HepG2 (cell line): Measurements from ENCODE around the gene TCFL5. TPM values are rescaled to one million over a fixed set of nuclear protein-coding genes. Genes with fewer than 3 reads are reported as not detected.

Experiments
- ARNTL ChIP-seq: sonication (generic); formaldehyde crosslinking; IDR thresholded peaks from 2 replicates; pipeline ENCODE4 v1.4.0; 2020; ENCODE audit warnings: mild to moderate bottlenecking, missing genetic modification reagents
- NFATC3 ChIP-seq: sonication (generic); formaldehyde crosslinking; IDR thresholded peaks from 2 replicates; pipeline ENCODE4 v1.5.1; 2020; ENCODE audit warnings: mild to moderate bottlenecking, missing genetic modification reagents
- PHF20 ChIP-seq: sonication (generic); formaldehyde crosslinking; IDR thresholded peaks from 2 replicates; pipeline ENCODE4 v1.5.0; 2020; ENCODE audit warnings: mild to moderate bottlenecking, missing genetic modification reagents
- SAP130 ChIP-seq: IDR thresholded peaks from 2 replicates; pipeline ENCODE4 v1.6.1; 2016; ENCODE audit warnings: low read depth
- SMARCE1 ChIP-seq: fragments of 450-650 bp; IDR thresholded peaks from 2 replicates; pipeline ENCODE4 v1.6.1; 2017; ENCODE audit warnings: borderline replicate concordance
- SNAPC2 ChIP-seq: sonication (generic); formaldehyde crosslinking; IDR thresholded peaks from 2 replicates; pipeline ENCODE4 v1.8.1; 2022; ENCODE audit warnings: mild to moderate bottlenecking, missing genetic modification reagents
- ZBTB20 ChIP-seq: sonication (generic); formaldehyde crosslinking; IDR thresholded peaks from 2 replicates; pipeline ENCODE4 v1.8.1; 2023; ENCODE audit warnings: missing genetic modification reagents, low read depth, mild to moderate bottlenecking, borderline replicate concordance
- ZFP62 ChIP-seq: sonication (generic); formaldehyde crosslinking; IDR thresholded peaks from 2 replicates; pipeline ENCODE4 v1.4.0; 2020; ENCODE audit warnings: missing genetic modification reagents
- ZFY ChIP-seq: sonication (generic); formaldehyde crosslinking; IDR thresholded peaks from 2 replicates; pipeline ENCODE4 v1.4.0; 2020; ENCODE audit warnings: missing genetic modification reagents
- ZIK1 ChIP-seq: sonication (generic); formaldehyde crosslinking; IDR thresholded peaks from 2 replicates; pipeline ENCODE4 v1.5.0; 2020; ENCODE audit warnings: mild to moderate bottlenecking, low read depth, missing genetic modification reagents, borderline replicate concordance
- ZNF253 ChIP-seq: sonication (generic); formaldehyde crosslinking; IDR thresholded peaks from 2 replicates; pipeline ENCODE4 v1.8.0; 2022; ENCODE audit warnings: mild to moderate bottlenecking, missing genetic modification reagents, borderline replicate concordance
- ZNF331 ChIP-seq: sonication (generic); formaldehyde crosslinking; IDR thresholded peaks from 2 replicates; pipeline ENCODE4 v1.4.0; 2020; ENCODE audit warnings: missing genetic modification reagents
- ZNF337 ChIP-seq: sonication (generic); formaldehyde crosslinking; IDR thresholded peaks from 2 replicates; pipeline ENCODE4 v1.5.1; 2020; ENCODE audit warnings: missing genetic modification reagents, low read depth, mild to moderate bottlenecking, borderline replicate concordance
- polyA plus RNA-seq, 8 experiments: library from polyadenylated mRNA; depleted of rRNA in 3 of 8; stranded (reverse) in 7 of 8; unstranded in 1 of 8; fragments of >200 nt; fragmentation: Illumina TruSeq in 4 of 8; extraction: Trizol in 4 of 8; gene quantifications; 2 replicates each; pipeline versions ENCODE4 v1.2.1 to v1.2.3, GENCODE V29; 2011 to 2016; ENCODE audit warnings: low read depth in 4 of 8, missing spikeins in 1 of 8, mixed read lengths in 1 of 8; ENCODE audit not compliant: insufficient read depth in 1 of 8
- total RNA-seq, 5 experiments: library from RNA; depleted of rRNA; stranded (reverse); fragments of >200 nt; fragmentation: Illumina TruSeq; extraction: Trizol; gene quantifications; 2 replicates each; pipeline ENCODE4 v1.2.3, GENCODE V29; 2016; ENCODE audit warnings: low read depth in 1 of 5
- TF ChIP-seq, protein P1 (sequence below): sonication (generic); formaldehyde crosslinking; IDR thresholded peaks from one replicate; pipeline ENCODE4 v1.5.1; 2020; ENCODE audit warnings: mild to moderate bottlenecking, missing genetic modification reagents; ENCODE audit errors: not compliant biosample characterization
- TF ChIP-seq, protein P2 (sequence below): sonication (generic); formaldehyde crosslinking; IDR thresholded peaks from 2 replicates; pipeline ENCODE4 v1.8.0; 2022; ENCODE audit warnings: mild to moderate bottlenecking, missing genetic modification reagents; ENCODE audit not compliant: insufficient replicate concordance
- TF ChIP-seq, protein P3 (sequence below): sonication (generic); formaldehyde crosslinking; IDR thresholded peaks from 2 replicates; pipeline ENCODE4 v1.4.0; 2020; ENCODE audit warnings: mild to moderate bottlenecking, missing genetic modification reagents

TCFL5 gene
- total and polyA plus RNA-seq, 2 of the 13 experiments (the other 11 are each of a cell fraction or from before 2014, with no cell fraction given): 14.8 to 20.0 TPM

DNA sequence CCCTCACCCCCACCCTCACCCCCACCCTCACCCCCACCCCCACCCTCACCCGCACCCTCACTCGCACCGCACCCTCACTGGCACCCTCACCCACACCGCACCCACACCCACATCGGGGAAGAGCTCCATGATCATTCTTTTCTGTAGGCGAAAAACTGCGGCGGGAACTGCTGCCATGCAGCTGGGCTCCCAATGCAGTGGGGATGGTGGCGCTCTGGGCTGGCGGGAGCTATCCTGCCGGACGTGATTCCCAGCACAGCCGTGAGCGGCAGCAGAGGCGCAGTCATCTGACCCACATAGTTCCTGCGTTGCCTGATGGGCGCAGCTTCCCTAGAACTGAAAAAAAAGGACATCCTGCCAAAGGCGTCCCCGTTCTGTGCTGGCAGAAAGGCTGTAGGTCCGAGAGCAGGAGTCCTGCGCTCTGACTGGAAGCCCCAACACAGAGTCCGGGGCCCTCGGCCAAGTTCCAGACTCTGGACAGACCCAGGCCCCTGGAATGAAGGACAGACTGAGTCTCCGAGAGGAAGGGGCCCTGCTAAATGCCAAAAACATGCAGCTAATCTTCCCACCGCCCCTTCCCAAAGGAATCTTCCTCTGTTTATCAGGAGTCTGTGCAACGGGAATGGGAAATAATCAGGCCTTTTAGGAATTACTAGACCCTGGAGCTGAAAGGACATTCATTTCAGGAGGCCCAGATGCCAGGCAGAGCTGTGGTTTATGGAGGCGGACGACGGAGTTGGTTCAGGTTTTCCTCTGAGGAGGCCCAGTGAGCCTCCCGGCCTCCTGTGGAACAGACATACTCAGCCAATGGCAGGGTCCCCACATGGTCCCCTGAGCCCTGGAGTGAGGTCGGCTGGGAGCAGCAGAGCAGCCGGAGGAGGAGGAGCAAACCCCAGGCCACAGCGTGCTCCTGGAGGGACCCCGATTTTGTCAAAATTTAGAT, 14.1 kb upstream of the TCFL5 start (continued):
- TF ChIP-seq, protein P1, sequence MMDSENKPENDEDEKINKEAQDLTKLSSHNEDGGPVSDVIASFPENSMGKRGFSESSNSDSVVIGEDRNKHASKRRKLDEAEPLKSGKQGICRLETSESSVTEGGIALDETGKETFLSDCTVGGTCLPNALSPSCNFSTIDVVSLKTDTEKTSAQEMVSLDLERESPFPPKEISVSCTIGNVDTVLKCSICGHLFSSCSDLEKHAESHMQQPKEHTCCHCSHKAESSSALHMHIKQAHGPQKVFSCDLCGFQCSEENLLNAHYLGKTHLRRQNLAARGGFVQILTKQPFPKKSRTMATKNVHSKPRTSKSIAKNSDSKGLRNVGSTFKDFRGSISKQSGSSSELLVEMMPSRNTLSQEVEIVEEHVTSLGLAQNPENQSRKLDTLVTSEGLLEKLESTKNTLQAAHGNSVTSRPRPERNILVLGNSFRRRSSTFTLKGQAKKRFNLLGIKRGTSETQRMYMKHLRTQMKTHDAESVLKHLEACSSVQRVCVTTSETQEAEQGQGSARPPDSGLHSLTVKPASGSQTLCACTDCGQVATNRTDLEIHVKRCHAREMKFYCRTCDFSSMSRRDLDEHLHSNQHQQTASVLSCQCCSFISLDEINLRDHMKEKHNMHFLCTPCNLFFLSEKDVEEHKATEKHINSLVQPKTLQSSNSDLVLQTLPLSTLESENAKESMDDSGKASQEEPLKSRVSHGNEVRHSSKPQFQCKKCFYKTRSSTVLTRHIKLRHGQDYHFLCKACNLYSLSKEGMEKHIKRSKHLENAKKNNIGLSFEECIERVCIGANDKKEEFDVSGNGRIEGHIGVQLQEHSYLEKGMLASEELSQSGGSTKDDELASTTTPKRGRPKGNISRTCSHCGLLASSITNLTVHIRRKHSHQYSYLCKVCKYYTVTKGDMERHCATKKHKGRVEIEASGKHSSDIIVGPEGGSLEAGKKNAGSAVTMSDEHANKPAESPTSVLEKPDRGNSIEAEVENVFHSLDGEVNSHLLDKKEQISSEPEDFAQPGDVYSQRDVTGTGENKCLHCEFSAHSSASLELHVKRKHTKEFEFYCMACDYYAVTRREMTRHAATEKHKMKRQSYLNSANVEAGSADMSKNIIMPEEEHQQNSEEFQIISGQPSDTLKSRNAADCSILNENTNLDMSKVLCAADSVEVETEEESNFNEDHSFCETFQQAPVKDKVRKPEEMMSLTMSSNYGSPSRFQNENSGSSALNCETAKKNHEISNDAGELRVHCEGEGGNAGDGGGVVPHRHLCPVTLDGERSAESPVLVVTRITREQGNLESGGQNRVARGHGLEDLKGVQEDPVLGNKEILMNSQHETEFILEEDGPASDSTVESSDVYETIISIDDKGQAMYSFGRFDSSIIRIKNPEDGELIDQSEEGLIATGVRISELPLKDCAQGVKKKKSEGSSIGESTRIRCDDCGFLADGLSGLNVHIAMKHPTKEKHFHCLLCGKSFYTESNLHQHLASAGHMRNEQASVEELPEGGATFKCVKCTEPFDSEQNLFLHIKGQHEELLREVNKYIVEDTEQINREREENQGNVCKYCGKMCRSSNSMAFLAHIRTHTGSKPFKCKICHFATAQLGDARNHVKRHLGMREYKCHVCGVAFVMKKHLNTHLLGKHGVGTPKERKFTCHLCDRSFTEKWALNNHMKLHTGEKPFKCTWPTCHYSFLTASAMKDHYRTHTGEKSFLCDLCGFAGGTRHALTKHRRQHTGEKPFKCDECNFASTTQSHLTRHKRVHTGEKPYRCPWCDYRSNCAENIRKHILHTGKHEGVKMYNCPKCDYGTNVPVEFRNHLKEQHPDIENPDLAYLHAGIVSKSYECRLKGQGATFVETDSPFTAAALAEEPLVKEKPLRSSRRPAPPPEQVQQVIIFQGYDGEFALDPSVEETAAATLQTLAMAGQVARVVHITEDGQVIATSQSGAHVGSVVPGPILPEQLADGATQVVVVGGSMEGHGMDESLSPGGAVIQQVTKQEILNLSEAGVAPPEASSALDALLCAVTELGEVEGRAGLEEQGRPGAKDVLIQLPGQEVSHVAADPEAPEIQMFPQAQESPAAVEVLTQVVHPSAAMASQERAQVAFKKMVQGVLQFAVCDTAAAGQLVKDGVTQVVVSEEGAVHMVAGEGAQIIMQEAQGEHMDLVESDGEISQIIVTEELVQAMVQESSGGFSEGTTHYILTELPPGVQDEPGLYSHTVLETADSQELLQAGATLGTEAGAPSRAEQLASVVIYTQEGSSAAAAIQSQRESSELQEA (CRISPR knock-in tag): peak; percentile 15
- TF ChIP-seq ZNF331 (CRISPR knock-in tag) (peak; percentile 45; the same call in 1 of the 2 replicates), ZNF253 (CRISPR knock-in tag) (no peak), ZBTB20 (CRISPR knock-in tag) (peak; percentile 56; the same call in 1 of the 2 replicates), SAP130 (peak; percentile 87), ARNTL (CRISPR knock-in tag) (no peak; the same call in 1 of the 2 replicates), SNAPC2 (CRISPR knock-in tag) (no peak), SMARCE1 (no peak), NFATC3 (no peak), PHF20 (CRISPR knock-in tag) (0 out of 2 replicates have a peak, but pooled peaks have one; percentile 24), ZFP62 (CRISPR knock-in tag) (no peak), ZIK1 (CRISPR knock-in tag) (peak; percentile 48; the same call in 1 of the 2 replicates), ZNF337 (CRISPR knock-in tag) (no peak), ZFY (CRISPR knock-in tag) (peak; percentile 40; the same call in 1 of the 2 replicates)
- TF ChIP-seq, protein P2, sequence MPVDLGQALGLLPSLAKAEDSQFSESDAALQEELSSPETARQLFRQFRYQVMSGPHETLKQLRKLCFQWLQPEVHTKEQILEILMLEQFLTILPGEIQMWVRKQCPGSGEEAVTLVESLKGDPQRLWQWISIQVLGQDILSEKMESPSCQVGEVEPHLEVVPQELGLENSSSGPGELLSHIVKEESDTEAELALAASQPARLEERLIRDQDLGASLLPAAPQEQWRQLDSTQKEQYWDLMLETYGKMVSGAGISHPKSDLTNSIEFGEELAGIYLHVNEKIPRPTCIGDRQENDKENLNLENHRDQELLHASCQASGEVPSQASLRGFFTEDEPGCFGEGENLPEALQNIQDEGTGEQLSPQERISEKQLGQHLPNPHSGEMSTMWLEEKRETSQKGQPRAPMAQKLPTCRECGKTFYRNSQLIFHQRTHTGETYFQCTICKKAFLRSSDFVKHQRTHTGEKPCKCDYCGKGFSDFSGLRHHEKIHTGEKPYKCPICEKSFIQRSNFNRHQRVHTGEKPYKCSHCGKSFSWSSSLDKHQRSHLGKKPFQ (CRISPR knock-in tag): peak; percentile 47
- TF ChIP-seq, protein P3, sequence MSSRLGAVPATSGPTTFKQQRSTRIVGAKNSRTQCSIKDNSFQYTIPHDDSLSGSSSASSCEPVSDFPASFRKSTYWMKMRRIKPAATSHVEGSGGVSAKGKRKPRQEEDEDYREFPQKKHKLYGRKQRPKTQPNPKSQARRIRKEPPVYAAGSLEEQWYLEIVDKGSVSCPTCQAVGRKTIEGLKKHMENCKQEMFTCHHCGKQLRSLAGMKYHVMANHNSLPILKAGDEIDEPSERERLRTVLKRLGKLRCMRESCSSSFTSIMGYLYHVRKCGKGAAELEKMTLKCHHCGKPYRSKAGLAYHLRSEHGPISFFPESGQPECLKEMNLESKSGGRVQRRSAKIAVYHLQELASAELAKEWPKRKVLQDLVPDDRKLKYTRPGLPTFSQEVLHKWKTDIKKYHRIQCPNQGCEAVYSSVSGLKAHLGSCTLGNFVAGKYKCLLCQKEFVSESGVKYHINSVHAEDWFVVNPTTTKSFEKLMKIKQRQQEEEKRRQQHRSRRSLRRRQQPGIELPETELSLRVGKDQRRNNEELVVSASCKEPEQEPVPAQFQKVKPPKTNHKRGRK: no peak
